ENCODE data around the gene CORO2B. TPM values are rescaled to one million over a fixed set of nuclear protein-coding genes. Genes with fewer than 3 reads are reported as not detected.

Gene CORO2B
- total RNA-seq, 1 donor from 2014 or later: 21.3 TPM

DNA sequence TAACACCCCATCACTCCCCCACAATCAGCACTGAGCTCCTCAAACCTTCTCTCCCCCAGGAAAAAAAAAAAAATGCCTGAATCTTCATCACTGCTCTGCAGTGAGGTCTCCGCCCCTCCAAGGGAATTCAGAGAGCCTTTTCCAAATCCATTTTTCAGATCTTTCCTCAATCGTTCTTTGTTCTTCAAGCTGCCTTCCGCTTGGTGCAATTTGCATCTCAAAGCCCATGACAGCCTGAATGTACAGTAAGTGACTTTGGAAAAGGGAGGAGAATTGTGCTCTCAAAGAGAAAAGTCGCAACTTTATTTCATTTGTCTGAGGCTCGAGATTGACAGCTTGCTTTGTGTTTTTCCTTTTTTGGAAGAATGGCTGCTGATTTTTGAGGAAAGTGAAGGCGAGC, 75.0 kb downstream of the CORO2B start:
- Mint-ChIP-seq H3K36me3 (ENCODE audit: low read depth) (no peaks in the 10 kb centered on the region), H3K4me3 (peak overlapping the region; percentile 27), H3K27ac (ENCODE audit: unreplicated experiment) (peak overlapping the region; percentile 90), H3K27me3 (ENCODE audit: low read depth) (no peaks in the 10 kb centered on the region), H3K4me1 (peaks cover 62% of the 10 kb centered on the region), H3K9me3 (no peaks in the 10 kb centered on the region)
- no peak for DNase-seq (ENCODE audit: low read depth, low spot score)
- TF ChIP-seq CTCF (conservative IDR thresholded peaks at IDR 0.05): no peak

DNA sequence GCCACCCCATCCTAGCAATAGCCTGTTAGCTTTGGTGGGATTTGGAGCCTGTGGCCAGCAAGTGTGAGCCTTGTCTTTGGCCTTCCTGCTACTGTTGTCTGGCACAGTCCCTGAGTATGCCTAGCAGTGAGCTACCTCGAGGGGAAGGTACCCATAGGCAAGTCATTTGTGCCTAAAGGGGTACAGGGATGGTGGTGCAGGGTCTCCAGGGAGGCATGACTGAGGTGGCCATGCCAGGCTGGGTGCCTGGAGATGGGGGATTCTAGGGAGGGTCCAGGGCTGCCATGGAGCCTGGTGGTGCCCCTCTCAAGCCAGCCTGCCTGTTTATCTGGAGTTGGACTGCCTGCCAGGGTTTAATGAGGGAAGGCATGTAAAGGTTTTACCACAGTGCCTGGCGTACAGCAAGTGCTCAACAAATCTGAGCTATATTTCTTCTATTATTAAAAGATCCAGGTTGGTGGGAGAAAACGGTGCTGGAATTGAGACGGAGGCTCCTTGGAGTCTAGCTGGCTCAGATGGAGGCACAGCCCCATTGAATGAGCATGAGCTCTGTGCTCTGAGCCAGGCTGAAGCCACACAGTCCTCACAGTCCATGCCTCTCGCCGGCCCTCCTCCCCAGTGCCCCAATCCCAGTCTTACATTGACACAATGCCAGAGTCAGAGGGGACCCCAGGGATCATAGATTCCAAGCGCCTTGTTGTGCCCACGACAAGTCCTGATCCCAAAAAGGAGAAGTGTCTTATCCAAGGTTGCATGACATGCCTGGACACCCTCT, 76.2 kb downstream of the CORO2B start:
- H3K27ac Mint-ChIP-seq (ENCODE audit: unreplicated experiment): peak overlapping the region; percentile 94
- no peak for TF ChIP-seq CTCF (conservative IDR thresholded peaks at IDR 0.05)
- no peaks in the 10 kb centered on the region for H3K27me3 Mint-ChIP-seq (ENCODE audit: low read depth)
- DNase-seq (ENCODE audit: low read depth, low spot score): no peak
- no peaks in the 10 kb centered on the region for H3K36me3 Mint-ChIP-seq (ENCODE audit: low read depth)
- no peaks in the 10 kb centered on the region for H3K9me3 Mint-ChIP-seq
- H3K4me3 Mint-ChIP-seq: peak overlapping the region; percentile 39
- H3K4me1 Mint-ChIP-seq: peaks cover 62% of the 10 kb centered on the region

DNA sequence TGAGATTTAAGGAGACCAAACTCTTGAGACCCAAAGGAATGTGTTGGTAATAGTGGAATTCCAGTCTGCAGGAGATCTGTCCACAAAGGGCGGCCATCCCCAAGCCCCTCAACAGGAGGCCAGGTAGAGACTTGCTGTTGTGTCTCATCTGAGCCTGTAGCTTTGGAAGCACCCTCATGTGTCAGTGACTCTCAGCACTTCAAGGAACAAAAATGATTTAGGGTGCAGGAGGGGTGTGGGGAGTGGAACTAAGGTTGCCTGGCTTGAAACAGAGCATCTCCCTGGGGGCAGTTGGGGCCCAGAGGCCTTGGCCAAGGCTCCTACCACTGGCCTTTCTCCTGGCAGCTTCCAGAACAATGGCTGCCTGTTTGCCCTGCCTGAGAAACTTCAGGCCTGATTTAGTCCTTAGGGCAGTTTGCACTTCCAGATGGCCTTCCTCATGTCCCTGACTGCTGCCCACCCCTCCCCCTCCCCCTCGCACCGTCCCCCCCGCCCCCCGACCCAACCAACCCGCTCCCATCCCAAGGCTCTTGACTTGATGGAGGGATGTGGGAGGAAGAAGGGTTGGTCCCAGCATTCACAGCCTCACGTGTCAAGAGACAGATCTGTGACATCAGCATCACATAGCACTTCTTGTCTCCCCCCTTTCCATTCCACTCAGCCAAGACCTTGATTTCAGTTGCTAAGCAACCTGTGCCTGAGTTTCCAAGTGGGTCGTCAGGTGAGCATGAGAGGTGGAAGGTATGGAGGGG, 77.1 kb downstream of the CORO2B start:
- Mint-ChIP-seq H3K4me1 (peaks cover 63% of the 10 kb centered on the region), H3K36me3 (ENCODE audit: low read depth) (no peaks in the 10 kb centered on the region), H3K4me3 (no peak overlapping the region), H3K27ac (ENCODE audit: unreplicated experiment) (peak overlapping the region; percentile 94), H3K27me3 (ENCODE audit: low read depth) (no peaks in the 10 kb centered on the region), H3K9me3 (no peaks in the 10 kb centered on the region)
- DNase-seq (ENCODE audit: low read depth, low spot score): no peak
- no peak for TF ChIP-seq CTCF (conservative IDR thresholded peaks at IDR 0.05)

DNA sequence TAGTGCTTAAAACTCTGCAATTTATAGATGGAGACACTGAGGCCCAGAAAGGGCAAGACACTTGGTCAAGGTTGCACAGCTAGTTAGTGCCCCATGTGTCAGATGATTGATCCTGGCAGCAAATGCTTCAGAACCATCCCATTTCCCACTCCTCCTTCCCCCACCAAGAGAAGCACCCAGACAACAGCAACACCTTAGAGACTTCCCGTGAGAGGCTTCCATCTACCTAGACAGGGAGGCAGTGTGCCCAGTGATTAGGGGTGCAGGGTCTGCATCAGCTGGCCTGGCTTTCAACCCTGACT, 77.6 kb downstream of the CORO2B start:
- peaks cover 58% of the 10 kb centered on the region for H3K4me1 Mint-ChIP-seq
- DNase-seq (ENCODE audit: low read depth, low spot score): no peak
- no peak overlapping the region for H3K4me3 Mint-ChIP-seq
- no peak for TF ChIP-seq CTCF (conservative IDR thresholded peaks at IDR 0.05)
- H3K36me3 Mint-ChIP-seq (ENCODE audit: low read depth): no peaks in the 10 kb centered on the region
- no peaks in the 10 kb centered on the region for H3K9me3 Mint-ChIP-seq
- peak overlapping the region; percentile 83 for H3K27ac Mint-ChIP-seq (ENCODE audit: unreplicated experiment)
- H3K27me3 Mint-ChIP-seq (ENCODE audit: low read depth): no peaks in the 10 kb centered on the region

GRCh38 chr15:68658151-68658550, 79.4 kb downstream of the CORO2B start:
- Mint-ChIP-seq H3K4me3 (no peak overlapping the region), H3K4me1 (peaks cover 41% of the 10 kb centered on the region)
- DNase-seq (ENCODE audit: low read depth, low spot score): no peak

More at GRCh38 chr15:68658151-68658550, 79.4 kb downstream of the CORO2B start:
- Mint-ChIP-seq H3K36me3 (ENCODE audit: low read depth) (peaks cover 6% of the 10 kb centered on the region), H3K9me3 (peaks cover 6% of the 10 kb centered on the region), H3K27me3 (ENCODE audit: low read depth) (no peaks in the 10 kb centered on the region), H3K27ac (ENCODE audit: unreplicated experiment) (no peak overlapping the region)
- no peak for TF ChIP-seq CTCF (conservative IDR thresholded peaks at IDR 0.05)

Measured in neural crest cell (in vitro differentiated cells).